Fibroblast of villous mesenchyme (primary cell): ENCODE measurements around the gene SH2D2A. TPM values are rescaled to one million over a fixed set of nuclear protein-coding genes. Genes with fewer than 3 reads are reported as not detected.
A peak's percentile ranks its signal among the peaks of the same experiment; 100 is the strongest.
"Not testable (repeated sequence)": the region's sequence is repeated elsewhere in the genome, so short reads cannot be mapped to it uniquely, and the experiment has no call there.

Source experiments
- DNase-seq: peaks from one replicate; pipeline ENCODE4 v3.0.0-alpha.2; 2010; ENCODE audit warnings: low read depth
- H3K4me3 ChIP-seq: 2 replicates; pipeline ENCODE4 v1.5.1; 2011; ENCODE audit warnings: low read depth, mild to moderate bottlenecking, low read length
- total RNA-seq: library from RNA; depleted of rRNA; stranded (reverse); fragments of >200 nt; gene quantifications from 2 replicates; pipeline ENCODE4 v1.2.3, GENCODE V29; 2012
- TF ChIP-seq, protein P1 (sequence below): IDR thresholded peaks from 2 replicates; pipeline ENCODE4 v1.5.1; 2012; ENCODE audit warnings: low read depth, mild to moderate bottlenecking, low read length; ENCODE audit not compliant: insufficient read depth

The SH2D2A gene
- total RNA-seq, 1 donor: not detected

- DNase-seq: no peak
- TF ChIP-seq, protein P1, sequence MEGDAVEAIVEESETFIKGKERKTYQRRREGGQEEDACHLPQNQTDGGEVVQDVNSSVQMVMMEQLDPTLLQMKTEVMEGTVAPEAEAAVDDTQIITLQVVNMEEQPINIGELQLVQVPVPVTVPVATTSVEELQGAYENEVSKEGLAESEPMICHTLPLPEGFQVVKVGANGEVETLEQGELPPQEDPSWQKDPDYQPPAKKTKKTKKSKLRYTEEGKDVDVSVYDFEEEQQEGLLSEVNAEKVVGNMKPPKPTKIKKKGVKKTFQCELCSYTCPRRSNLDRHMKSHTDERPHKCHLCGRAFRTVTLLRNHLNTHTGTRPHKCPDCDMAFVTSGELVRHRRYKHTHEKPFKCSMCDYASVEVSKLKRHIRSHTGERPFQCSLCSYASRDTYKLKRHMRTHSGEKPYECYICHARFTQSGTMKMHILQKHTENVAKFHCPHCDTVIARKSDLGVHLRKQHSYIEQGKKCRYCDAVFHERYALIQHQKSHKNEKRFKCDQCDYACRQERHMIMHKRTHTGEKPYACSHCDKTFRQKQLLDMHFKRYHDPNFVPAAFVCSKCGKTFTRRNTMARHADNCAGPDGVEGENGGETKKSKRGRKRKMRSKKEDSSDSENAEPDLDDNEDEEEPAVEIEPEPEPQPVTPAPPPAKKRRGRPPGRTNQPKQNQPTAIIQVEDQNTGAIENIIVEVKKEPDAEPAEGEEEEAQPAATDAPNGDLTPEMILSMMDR: no peak
Measured at GRCh38 chr1:156772222-156772621, 44.4 kb downstream of the SH2D2A start.

GRCh38 chr1:156768610-156769295 lies 47.9 kb downstream of the SH2D2A start:
- DNase-seq: peak; percentile 19
- TF ChIP-seq, protein P1: no peak
- H3K4me3 ChIP-seq: peak overlapping the region; percentile 94

More at GRCh38 chr1:156772222-156772621, 44.4 kb downstream of the SH2D2A start:
- no peak overlapping the region for H3K4me3 ChIP-seq

GRCh38 chr1:156767879-156768604 lies 48.6 kb downstream of the SH2D2A start:
- DNase-seq: peak; percentile 34
- TF ChIP-seq, protein P1: no peak
- H3K4me3 ChIP-seq: peak overlapping the region; percentile 94

DNA sequence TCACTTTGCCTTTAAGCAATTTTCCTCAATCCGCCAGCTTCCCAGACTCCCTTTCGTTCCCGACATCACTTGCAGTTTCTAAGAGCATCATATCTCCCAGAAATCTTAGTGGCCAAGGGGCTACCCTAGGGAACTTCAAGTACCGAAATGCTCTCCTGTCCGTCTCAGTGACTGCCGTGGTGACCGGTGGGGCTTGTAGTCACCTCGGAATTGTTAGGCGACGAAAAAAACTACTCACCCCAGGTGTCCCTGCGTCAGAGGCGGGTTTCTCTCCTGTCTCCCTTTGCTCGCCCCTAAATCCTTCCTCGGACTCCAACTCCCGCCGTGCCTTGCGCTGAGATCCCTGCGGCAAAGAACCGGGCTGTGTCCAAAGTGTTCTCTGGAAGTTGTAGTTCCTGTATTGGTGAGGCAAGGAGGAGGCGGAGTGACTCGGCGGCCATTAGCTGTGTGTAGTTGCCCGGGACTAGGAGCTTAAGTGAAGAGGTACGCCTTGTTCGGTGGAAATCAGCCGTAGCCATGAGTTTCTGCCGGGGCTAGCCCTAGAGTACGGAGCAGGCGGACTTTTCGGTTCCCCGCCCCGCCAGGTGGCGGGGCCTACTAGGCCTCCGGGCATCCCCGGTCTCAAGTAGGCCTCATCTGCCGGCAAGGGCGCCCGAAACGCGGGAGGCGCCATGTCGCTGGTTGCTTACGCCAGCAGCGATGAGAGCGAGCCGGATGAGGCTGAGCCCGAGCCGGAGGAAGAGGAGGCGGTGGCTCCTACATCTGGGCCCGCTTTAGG lies 49.4 kb downstream of the SH2D2A start, which contains the start of gene PRCC:
PRCC (plus strand) TSS at position 435 of the 778 bp plus-strand sequence; CDS start at position 672, 237 bp downstream.
- peak within 1 kb of the TSS; percentile 94 for H3K4me3 ChIP-seq
- peak; percentile 100 for DNase-seq
- TF ChIP-seq, protein P1: no peak

DNA sequence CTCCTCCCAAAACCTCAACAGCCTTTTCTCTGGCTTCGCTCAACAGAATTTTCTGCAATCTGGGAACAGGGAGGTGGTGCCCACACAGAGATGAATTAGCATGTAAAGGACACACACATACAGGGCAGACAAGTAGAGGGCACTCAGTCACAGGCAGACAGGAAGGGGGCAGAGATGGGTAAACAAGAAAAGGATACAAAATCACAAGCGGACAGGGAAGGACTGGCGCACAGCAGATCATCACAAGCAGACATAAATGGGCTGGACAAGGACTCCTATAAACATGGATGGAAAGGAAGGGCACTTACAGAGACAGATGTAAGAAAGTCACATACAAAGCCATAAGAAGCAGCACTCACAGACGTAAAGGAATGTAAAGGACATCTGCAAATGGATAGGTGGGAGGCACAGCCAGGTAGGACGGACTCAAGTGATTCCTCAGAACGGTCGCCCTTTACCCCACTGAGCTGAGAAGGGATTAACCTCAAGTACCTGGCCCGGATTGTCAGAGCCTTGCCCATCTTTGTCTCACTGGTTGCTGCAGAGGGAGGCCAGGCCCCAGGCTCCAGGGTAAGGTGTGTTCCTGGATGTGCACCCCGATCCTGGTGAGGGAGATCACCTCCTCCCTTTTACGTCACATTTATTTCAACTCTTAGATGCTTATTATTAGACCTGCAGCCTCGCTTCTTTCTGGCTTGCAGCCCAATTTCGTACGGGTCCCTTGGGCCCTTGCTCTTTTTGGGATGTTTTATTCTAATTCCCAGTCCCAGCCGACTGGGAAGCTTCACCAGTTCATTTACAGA lies 50.1 kb downstream of the SH2D2A start:
- DNase-seq: peak; percentile 18
- H3K4me3 ChIP-seq: peak overlapping the region; percentile 94
- TF ChIP-seq, protein P1: no peak

DNA sequence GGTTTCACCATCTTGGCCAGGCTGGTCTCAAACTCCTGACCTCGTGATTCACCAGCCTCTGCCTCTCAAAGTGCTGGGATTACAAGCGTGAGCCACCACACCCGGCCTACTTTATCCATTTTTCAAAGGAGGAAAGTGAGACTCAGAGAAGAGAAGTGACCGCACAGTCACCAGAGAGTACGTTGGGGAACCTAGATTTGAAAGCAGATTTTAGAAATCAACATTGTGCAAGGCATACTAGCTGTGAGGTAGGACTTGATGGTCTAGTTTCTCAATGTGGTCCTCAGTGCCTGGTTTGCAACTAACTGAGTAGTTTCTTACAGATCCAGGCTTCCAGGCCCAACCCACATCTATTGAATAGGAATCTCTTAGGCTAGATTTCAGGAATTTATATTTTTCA lies 51.0 kb downstream of the SH2D2A start:
- no peak overlapping the region for H3K4me3 ChIP-seq
- DNase-seq: no peak
- TF ChIP-seq, protein P1: no peak

DNA sequence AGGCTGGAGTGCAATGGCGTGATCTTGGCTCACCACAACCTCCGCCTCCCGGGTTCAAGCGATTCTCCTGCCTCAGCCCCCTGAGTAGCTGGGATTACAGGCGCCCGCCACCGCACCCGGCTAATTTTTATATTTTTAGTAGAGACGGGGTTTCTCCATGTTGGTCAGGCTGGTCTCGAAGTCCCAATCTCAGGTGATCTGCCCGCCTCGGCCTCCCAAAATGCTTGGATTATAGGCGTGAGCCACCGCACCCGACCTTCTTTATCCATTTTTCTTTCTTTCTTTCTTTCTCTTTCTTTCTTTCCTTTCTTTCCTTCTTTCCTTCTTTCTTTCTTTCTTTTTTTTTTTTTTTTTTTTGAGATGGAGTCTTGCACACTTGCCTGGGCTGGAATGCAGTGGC lies 51.5 kb downstream of the SH2D2A start:
- DNase-seq, H3K4me3 ChIP-seq: not testable (repeated sequence)
